ENCODE measurements around the gene RNF43.

Gene RNF43

GRCh38 chr17:58417300-58418092 lies at the start of gene RNF43:
TSS of gene RNF43 (minus strand) at chr17:58417534. CDS start at chr17:58415577, 1,957 bp downstream.
- FAIRE-seq, result peak; percentile 98
- peak; percentile 85 for DNase-seq (ENCODE audit: extremely low spot score, insufficient read length, low read depth)

DNA sequence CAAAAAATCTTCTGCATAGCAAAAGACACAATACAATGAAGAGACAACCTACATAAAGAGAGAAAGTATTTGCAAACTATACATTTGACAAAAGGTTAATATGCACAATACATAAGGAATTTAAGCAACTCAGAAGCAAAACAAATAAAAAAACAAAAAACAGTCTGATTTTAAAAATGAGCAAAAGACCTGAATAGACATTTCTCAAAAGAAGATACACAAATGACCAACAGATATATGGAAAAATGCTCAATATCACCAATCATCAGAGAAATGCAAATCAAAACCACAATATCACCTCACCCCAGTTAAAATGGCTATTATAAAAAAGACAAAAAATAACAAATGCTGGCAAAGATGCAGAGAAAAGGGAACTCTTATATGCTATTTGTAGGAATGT lies 38.2 kb upstream of the RNF43 start:
- FAIRE-seq, result no peak
- DNase-seq (ENCODE audit: extremely low spot score, insufficient read length, low read depth), result no peak

- DNase-seq (ENCODE audit: extremely low spot score, insufficient read length, low read depth) (no peak), FAIRE-seq (no peak)
These were observed 35.4 kb upstream of the RNF43 start for GRCh38 chr17:58452738-58453137.

DNA sequence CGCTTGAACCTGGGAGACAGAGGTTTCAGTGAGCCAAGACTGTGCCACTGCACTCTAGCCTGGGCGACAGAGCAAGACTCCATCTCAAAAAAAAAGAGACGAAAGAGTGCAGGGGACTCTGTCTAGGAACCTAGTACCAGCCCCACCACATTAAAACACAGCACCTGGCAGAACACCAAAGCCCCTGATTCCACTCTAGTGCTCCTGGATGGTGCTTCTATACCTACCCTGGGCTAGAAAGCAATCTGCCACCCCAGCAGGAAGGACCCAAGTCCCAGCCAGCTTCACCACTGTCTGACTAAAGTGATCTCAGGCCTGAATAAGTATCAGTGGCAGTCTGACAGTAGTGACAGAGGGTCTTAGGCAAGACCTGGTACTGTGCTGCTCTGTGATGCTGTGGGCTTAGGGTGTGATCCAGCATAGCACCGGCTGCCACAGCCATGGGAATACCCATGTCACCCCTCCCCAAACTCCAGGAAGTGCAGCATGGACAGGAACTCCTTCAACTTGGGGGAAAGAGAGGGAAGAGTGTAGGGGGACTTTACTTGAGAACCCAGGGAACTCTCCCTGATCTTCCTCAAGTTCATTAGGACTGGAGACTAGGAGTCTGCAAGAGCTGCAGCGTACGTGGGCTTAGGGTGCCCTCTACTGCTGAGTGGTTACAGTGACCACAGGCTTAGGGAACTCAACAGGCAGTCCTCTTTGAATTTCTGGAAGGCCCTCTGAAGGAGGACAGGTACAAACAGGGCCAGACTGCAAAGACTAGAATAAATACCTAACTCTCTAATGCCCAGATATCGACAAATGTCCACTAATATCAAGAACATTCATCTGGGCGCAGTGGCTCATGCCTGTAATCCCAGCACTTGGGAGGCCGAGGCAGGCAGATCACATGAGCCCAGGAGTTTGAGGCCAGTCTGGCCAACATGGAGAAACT lies 30.0 kb upstream of the RNF43 start:
- DNase-seq (ENCODE audit: extremely low spot score, insufficient read length, low read depth), result peak; percentile 26
- FAIRE-seq, result peak; percentile 88

GRCh38 chr17:58446086-58446485 lies 28.8 kb upstream of the RNF43 start:
- DNase-seq (ENCODE audit: extremely low spot score, insufficient read length, low read depth) (no peak), FAIRE-seq (no peak)

DNA sequence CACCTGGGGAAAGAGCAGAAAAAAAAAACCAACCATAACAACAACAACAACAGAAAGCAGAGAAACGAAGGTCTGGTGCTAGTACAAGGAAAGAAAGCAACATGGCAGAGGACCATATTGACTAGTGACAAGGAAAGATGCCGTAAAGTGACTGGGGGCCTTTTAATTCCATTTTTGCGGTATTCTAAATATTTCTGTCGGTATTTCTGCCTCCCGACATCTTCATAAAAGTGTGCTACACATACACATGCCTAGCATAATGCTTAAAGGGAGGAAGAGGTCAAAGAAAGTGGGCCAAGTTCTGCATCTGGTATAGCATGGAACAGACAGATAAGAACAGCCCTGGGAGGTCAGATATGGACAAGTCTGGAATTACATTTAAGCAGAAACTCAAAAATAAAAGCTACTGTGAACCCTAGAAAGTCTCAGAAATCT lies 19.5 kb upstream of the RNF43 start:
- FAIRE-seq (no peak), DNase-seq (ENCODE audit: extremely low spot score, insufficient read length, low read depth) (no peak)

GRCh38 chr17:58436245-58436644 lies 18.9 kb upstream of the RNF43 start:
- no peak for FAIRE-seq
- DNase-seq (ENCODE audit: extremely low spot score, insufficient read length, low read depth), result no peak

DNA sequence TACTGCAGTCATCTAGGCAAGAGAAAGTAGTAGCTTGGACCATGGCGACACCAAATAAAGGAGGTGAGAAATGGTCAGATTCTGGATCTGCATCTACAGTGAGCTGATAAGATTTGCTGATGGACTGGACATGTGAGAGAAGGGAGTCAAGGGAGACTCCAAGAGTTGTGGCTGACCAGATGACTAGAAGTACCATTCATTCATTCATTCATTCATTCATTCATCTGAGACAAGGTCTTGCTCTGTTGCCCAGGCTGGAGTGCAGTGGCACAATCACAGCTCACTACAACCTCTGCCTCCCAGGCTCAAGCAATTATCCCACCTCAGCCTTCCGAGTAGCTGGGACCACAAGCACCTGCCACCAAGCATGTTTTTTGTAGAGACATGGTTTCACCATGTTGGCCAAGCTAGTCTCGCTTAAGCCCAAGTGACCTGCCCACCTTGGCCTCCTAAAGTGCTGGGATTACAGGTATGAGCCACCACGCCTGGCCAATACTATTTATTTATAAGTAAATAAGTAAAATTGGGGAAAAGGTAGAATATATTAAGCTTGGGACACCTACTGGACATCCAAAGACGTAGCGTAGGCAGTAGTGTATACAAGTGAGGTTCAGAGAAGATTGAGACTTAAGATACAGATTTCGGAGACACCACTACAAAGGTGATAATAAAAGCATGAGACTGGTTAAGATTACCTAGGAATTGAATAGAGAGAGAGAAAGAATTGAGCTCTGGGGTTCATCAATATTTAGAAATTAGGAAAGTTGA lies 15.7 kb upstream of the RNF43 start:
- DNase-seq (ENCODE audit: extremely low spot score, insufficient read length, low read depth), result no peak
- no peak for FAIRE-seq

DNA sequence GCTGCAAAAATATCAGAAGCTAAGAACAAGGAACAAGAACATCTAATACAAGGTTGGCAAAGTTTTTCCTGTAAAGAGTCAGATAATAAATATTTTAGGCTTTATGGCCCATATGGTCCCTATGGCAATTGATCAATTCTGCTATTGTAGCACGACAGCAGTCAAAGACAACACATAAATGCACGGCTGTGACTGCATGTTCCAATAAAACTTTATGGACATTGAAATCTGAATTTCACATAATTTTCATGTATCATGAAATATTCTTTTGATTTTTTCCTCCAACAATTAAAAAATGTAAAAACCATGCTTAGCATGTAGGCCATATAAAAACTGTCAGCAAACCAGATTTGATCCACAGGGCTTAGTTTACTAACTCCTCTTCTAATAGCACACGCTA lies 10.5 kb upstream of the RNF43 start:
- DNase-seq (ENCODE audit: extremely low spot score, insufficient read length, low read depth) (no peak), FAIRE-seq (no peak)

- DNase-seq (ENCODE audit: extremely low spot score, insufficient read length, low read depth), result no peak
- FAIRE-seq, result no peak
These were observed 4.4 kb upstream of the RNF43 start for GRCh38 chr17:58421711-58422110.

- FAIRE-seq (peak; percentile 39), DNase-seq (ENCODE audit: extremely low spot score, insufficient read length, low read depth) (no peak)
These were observed 3.5 kb upstream of the RNF43 start for GRCh38 chr17:58420827-58421226.

DNA sequence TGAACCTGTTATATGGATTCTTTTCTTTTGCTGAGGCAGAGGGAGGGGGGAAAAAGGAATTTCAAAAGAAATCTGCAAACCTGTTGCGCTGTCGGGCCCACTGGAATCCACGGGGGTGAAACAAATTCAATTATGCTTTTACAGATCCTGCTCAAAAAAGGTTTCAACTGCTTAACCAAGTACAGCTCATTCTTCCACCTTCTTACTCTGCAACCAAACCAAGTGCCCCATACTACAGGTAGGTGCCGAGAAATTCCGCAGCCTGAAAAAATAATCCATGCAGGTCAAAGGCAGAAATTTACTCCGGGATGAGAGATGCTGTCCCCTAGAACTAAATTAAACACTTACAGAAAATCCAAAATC lies 416 bp downstream of the RNF43 start:
- FAIRE-seq (no peak), DNase-seq (ENCODE audit: extremely low spot score, insufficient read length, low read depth) (no peak)

GRCh38 chr17:58416396-58416795 lies 938 bp downstream of the RNF43 start:
- FAIRE-seq (no peak), DNase-seq (ENCODE audit: extremely low spot score, insufficient read length, low read depth) (no peak)

DNA sequence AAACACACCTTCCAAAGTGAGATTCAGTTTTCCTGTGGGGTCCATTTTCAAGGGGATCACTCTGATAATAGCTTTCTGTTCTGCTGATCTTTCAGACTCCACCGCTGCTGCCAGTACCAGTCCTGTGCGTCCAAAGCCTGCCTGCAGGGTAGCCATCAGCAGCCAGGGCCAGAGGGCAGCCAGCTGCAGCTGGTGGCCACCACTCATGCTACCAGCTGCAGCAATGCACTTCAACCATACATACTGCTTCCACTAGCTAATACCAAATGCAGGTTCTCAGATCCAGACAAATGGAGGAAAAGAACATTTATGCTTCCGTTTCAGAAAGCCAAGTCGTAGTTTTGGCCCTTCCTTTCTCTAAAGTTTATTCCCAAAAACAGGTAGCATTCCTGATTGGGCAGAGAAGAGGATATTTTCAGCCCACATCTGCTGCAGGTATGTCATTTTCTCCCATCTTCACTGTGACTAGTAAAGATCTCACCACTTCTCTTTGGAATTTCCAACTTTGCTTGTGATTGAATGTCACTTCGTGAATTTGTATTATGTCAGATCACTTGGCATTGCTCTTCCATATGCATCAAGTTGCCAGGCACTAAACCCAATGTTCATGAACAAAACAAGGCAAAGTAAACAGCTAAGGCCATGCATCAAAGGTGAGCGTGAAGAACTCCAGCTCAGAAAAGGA lies 1.8 kb downstream of the RNF43 start:
- DNase-seq (ENCODE audit: extremely low spot score, insufficient read length, low read depth) (no peak), FAIRE-seq (no peak)

DNA sequence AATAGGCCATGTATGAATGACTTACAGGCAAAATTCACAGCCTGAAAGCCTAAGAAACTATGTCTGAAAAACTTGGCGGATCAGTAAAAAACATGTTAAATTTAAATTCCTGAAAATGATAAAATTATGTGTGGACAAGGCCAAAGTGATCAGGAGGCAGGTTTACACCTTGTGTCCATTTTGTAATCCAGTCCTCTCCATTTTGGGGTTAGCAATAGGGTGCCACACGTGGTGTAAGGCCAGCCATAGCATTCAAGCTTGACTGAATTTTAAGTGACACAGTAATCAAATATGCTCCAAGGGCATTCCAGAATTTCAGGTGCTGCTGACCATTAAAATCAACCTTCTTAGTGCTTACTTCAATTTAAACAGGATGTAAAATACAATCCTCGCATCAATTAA lies 2.7 kb downstream of the RNF43 start:
- no peak for FAIRE-seq
- DNase-seq (ENCODE audit: extremely low spot score, insufficient read length, low read depth), result no peak

DNA sequence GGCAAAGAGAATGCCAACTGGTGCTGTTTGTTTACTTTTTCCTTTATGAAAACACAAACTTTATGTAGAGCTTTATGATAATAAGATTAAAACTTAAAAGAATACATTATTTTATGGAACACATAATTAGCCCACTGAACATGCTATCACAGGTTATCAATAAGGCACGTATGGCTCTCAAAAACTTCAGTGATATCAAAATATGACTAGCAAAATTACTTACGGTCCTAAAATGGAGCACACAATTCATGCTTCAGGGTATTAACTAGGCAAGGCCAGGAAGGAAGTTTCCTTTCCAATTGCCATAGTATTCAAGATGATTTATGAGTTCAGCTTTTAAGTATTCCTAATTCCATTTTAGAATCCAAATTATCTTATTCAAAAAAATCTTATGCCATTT lies 3.6 kb downstream of the RNF43 start:
- no peak for FAIRE-seq

DNA sequence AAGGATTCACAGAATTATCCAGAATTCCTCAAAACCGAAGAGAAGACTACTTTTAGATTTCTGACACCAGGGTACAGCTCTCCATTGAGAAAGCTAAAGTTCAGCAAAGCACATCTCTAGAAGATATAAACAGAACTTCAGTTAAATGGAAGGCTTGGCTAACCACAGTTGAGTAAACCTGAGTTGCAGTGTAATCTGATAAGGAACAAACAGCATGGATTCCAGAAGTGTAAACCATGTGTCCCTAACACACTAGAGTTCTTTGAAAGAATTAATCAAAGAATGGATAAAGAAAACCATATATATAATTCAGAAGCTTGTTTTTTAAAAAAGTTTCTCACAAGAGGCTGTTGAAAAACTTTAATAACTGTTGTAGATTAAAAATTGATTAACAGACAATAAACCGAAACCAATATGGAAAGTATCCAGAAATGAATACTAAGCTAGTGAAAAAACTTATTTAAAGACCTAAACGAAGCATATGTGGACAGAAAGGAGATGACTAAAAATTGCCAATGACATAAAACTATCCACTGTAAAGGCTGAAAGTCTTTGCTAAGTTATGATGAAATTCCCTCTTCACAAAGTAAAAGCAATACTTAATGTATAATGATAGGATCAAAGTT lies 4.3 kb downstream of the RNF43 start:
- no peak for DNase-seq (ENCODE audit: extremely low spot score, insufficient read length, low read depth)
- peak; percentile 54 for FAIRE-seq

More for the DNA sequence above, 3.6 kb downstream of the RNF43 start:
- DNase-seq (ENCODE audit: extremely low spot score, insufficient read length, low read depth), result no peak

DNA sequence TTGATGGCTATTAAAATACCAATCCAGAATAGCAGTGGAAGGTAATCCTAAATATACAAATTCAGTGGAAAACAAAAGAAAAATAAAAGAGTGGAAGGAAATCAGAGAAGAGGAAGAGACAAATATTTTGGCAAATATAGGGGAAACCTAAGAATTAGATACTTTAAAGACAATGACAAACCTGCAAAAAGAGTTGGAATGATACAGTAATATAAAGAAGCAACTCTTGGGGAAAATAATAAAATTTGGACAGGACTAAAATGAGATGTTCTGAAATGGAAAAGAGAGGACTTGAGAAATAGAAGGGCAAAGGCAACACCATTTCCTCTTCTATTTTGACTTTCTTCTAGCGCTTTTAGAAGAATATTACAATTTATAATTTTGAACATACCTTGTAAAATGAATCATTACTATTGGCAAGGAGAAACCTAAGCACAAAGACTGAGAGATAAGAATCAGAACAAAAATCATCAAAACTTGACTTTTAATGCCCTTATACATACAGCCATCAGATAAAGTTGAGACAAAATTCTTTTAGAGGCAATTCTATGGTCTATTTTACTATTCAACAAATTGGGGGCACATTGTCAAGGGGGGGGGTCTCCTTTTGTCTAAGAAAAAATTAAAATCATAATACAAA lies 5.2 kb downstream of the RNF43 start:
- FAIRE-seq (no peak), DNase-seq (ENCODE audit: extremely low spot score, insufficient read length, low read depth) (no peak)

- FAIRE-seq (no peak), DNase-seq (ENCODE audit: extremely low spot score, insufficient read length, low read depth) (no peak)
These were observed 5.9 kb downstream of the RNF43 start for GRCh38 chr17:58411408-58411894.

Measured in GM18507 (cell line).